8988T (cell line): ENCODE results near the gene DISP1.
A peak's percentile ranks its signal among the peaks of the same experiment; 100 is the strongest.

Source experiments
- DNase-seq: peaks from one replicate; pipeline ENCODE4 v3.0.0; 2011

Gene DISP1

GRCh38 chr1:222814536-222815439, at the start of gene DISP1:
Gene DISP1 (plus strand): TSS chr1:222815039. CDS start chr1:222942824, 127,785 bp downstream.
- DNase-seq, result peak; percentile 62

GRCh38 chr1:222767152-222767571, 47.7 kb upstream of the DISP1 start:
- no peak for DNase-seq

GRCh38 chr1:222768592-222768991, 46.2 kb upstream of the DISP1 start:
- no peak for DNase-seq

- no peak for DNase-seq
Measured at GRCh38 chr1:222769181-222769580, 45.7 kb upstream of the DISP1 start.

- no peak for DNase-seq
Measured at GRCh38 chr1:222769971-222770620, 44.7 kb upstream of the DISP1 start.

- no peak for DNase-seq
Measured at GRCh38 chr1:222772996-222773379, 41.9 kb upstream of the DISP1 start.

GRCh38 chr1:222777463-222777862, 37.4 kb upstream of the DISP1 start:
- DNase-seq, result no peak

GRCh38 chr1:222777977-222778376, 36.9 kb upstream of the DISP1 start:
- no peak for DNase-seq

- DNase-seq, result no peak
Measured at GRCh38 chr1:222781251-222781650, 33.6 kb upstream of the DISP1 start.

GRCh38 chr1:222783051-222783450, 31.8 kb upstream of the DISP1 start:
- DNase-seq, result no peak

GRCh38 chr1:222784371-222784770, 30.5 kb upstream of the DISP1 start:
- no peak for DNase-seq

GRCh38 chr1:222784916-222785315, 29.9 kb upstream of the DISP1 start:
- DNase-seq, result no peak

GRCh38 chr1:222785529-222785928, 29.3 kb upstream of the DISP1 start:
- DNase-seq, result no peak

GRCh38 chr1:222786121-222786520, 28.7 kb upstream of the DISP1 start:
- DNase-seq, result no peak

GRCh38 chr1:222787729-222788128, 27.1 kb upstream of the DISP1 start:
- no peak for DNase-seq

GRCh38 chr1:222788402-222789156, 26.3 kb upstream of the DISP1 start:
- no peak for DNase-seq

- DNase-seq, result no peak
Measured at GRCh38 chr1:222790115-222790514, 24.7 kb upstream of the DISP1 start.

GRCh38 chr1:222790520-222790919, 24.3 kb upstream of the DISP1 start:
- no peak for DNase-seq

- DNase-seq, result no peak
Measured at GRCh38 chr1:222791006-222791710, 23.7 kb upstream of the DISP1 start.

- no peak for DNase-seq
Measured at GRCh38 chr1:222792744-222793143, 22.1 kb upstream of the DISP1 start.

GRCh38 chr1:222794656-222795474, 20.0 kb upstream of the DISP1 start:
- no peak for DNase-seq

GRCh38 chr1:222798116-222798515, 16.7 kb upstream of the DISP1 start:
- no peak for DNase-seq
